Endothelial cell of umbilical vein (primary cell): Measurements from ENCODE around the gene KRTAP19-4. TPM values are rescaled to one million over a fixed set of nuclear protein-coding genes. Genes with fewer than 3 reads are reported as not detected.

ENCODE experiments used
- BruUV-seq: library from RNA; stranded (reverse); fragments of 400-500 nt; replicated peaks from 2 replicates; lab custom pipeline; 2021; lab: Mats Ljungman, UMichigan
- CTCF ChIA-PET: fragments of 300-600, 350-600 bp; sonication (Branson Sonifier 250); formaldehyde crosslinking; loops from one replicate; lab custom pipeline; 2021; ENCODE audit warnings: antibody characterized with exemption, inconsistent platforms; lab: Charles Lee
- POLR2A ChIA-PET: fragments of 300-600, 350-600 bp; sonication (Branson Sonifier 250); formaldehyde crosslinking; loops from one replicate; lab custom pipeline; 2021; ENCODE audit warnings: antibody characterized with exemption, inconsistent platforms; lab: Charles Lee
- DNase-seq: peaks from one replicate; pipeline ENCODE4 v3.0.0-alpha.2; 2011; ENCODE audit warnings: low read depth, low spot score
- FAIRE-seq: peaks from 2 replicates; lab custom pipeline; 2011; peaks lifted over from hg19 to GRCh38; lab: Jason Lieb, UNC
- H2AFZ ChIP-seq: 2 replicates; pipeline ENCODE4 v1.6.0; 2012; ENCODE audit warnings: low read depth, low read length, control low read depth, inconsistent platforms
- H3K27ac ChIP-seq: 2 replicates; pipeline ENCODE4 v1.5.1; 2011; ENCODE audit warnings: low read depth, mild to moderate bottlenecking, control low read depth, low read length, moderate library complexity; ENCODE audit not compliant: insufficient read depth
- H3K27me3 ChIP-seq, 2 experiments: 2 replicates each; pipeline versions ENCODE4 v1.6.0 to v1.6.1; 2011; ENCODE audit warnings: low read length in 2 of 2, mixed read lengths in 1 of 2; ENCODE audit not compliant: control insufficient read depth in 2 of 2, insufficient read depth in 2 of 2
- H3K36me3 ChIP-seq, 2 experiments: 2 replicates in 1 of 2; 3 replicates in 1 of 2; pipeline ENCODE4 v1.5.1; 2011; ENCODE audit warnings: low read length in 2 of 2, mild to moderate bottlenecking in 1 of 2, moderate library complexity in 1 of 2; ENCODE audit not compliant: control insufficient read depth in 2 of 2, insufficient read depth in 2 of 2; ENCODE audit errors: extremely low read depth in 1 of 2
- H3K4me1 ChIP-seq: 3 replicates; pipeline ENCODE4 v1.5.1; 2011; ENCODE audit warnings: mild to moderate bottlenecking, low read length; ENCODE audit not compliant: control insufficient read depth, insufficient read depth; ENCODE audit errors: extremely low read depth
- H3K4me2 ChIP-seq: 2 replicates; pipeline ENCODE4 v1.6.1; 2011; ENCODE audit warnings: low read length, control low read depth, mixed read lengths; ENCODE audit not compliant: insufficient read depth
- H3K4me3 ChIP-seq, 3 experiments: fragments of 200-600 bp in 1 of 3; sonication (generic), shearing (Covaris generic) in 1 of 3; replicated peaks in 1 of 3; 2 replicates each; pipeline ENCODE4 v1.5.1; 2011 to 2016; ENCODE audit warnings: control low read depth in 3 of 3, low read length in 3 of 3, mild to moderate bottlenecking in 2 of 3, inconsistent platforms in 1 of 3, low read depth in 1 of 3, moderate library complexity in 1 of 3; ENCODE audit not compliant: insufficient read depth in 1 of 3
- H3K79me2 ChIP-seq: 2 replicates; pipeline ENCODE4 v1.6.0; 2012; ENCODE audit warnings: low read length, inconsistent platforms; ENCODE audit not compliant: control insufficient read depth, insufficient read depth
- H3K9ac ChIP-seq: replicated peaks from 2 replicates; pipeline ENCODE3; 2011; ENCODE audit warnings: low read length, control low read depth; ENCODE audit not compliant: insufficient read depth; ENCODE audit errors: extremely low read depth
- H3K9me1 ChIP-seq: replicated peaks from 3 replicates; pipeline ENCODE4 v1.6.0; 2011; ENCODE audit warnings: mild to moderate bottlenecking, low read length; ENCODE audit not compliant: control insufficient read depth, insufficient read depth; ENCODE audit errors: extremely low read depth
- H3K9me3 ChIP-seq: replicated peaks from 2 replicates; pipeline ENCODE4 v1.5.1; 2012; ENCODE audit warnings: low read length, inconsistent platforms; ENCODE audit not compliant: control insufficient read depth, insufficient read depth
- H4K20me1 ChIP-seq: replicated peaks from 2 replicates; pipeline ENCODE3; 2011; ENCODE audit warnings: mild to moderate bottlenecking, low read length; ENCODE audit not compliant: control insufficient read depth, insufficient read depth; ENCODE audit errors: extremely low read depth
- CTCF ChIP-seq, 2 donors: IDR thresholded peaks; 1 replicate in 1 of 2; 2 replicates in 1 of 2; pipeline ENCODE4 v1.5.1; 2011; ENCODE audit warnings: low read length in 2 of 2, mild to moderate bottlenecking in 2 of 2, moderate library complexity in 2 of 2, control low read depth in 1 of 2, inconsistent platforms in 1 of 2, low read depth in 1 of 2; ENCODE audit not compliant: insufficient read depth in 1 of 2; ENCODE audit errors: extremely low read depth in 1 of 2
- EZH2 ChIP-seq: IDR thresholded peaks from 2 replicates; pipeline ENCODE4 v1.6.1; 2012; ENCODE audit warnings: borderline replicate concordance, low read depth, mild to moderate bottlenecking, moderate library complexity, low read length, inconsistent platforms; ENCODE audit not compliant: severe bottlenecking
- FOS ChIP-seq: IDR thresholded peaks from 2 replicates; pipeline ENCODE4 v1.6.1; 2011; ENCODE audit warnings: mild to moderate bottlenecking, low read length, moderate library complexity, borderline replicate concordance; ENCODE audit not compliant: insufficient read depth
- GATA2 ChIP-seq: IDR thresholded peaks from 2 replicates; pipeline ENCODE4 v1.7.0; 2011; ENCODE audit warnings: low read depth, mild to moderate bottlenecking, moderate library complexity, mixed read lengths, low read length; ENCODE audit not compliant: insufficient read length, insufficient read depth
- JUN ChIP-seq: IDR thresholded peaks from 2 replicates; pipeline ENCODE4 v1.6.1; 2011; ENCODE audit warnings: borderline replicate concordance, low read depth; ENCODE audit not compliant: insufficient read length, insufficient read depth
- MAX ChIP-seq: IDR thresholded peaks from 2 replicates; pipeline ENCODE4 v1.6.1; 2011; ENCODE audit not compliant: insufficient read depth, insufficient read length
- MYC ChIP-seq: IDR thresholded peaks from one replicate; pipeline ENCODE4 v1.6.1; 2011; ENCODE audit warnings: mild to moderate bottlenecking, low read depth, low read length
- POLR2A ChIP-seq: IDR thresholded peaks from 2 replicates; pipeline ENCODE4 v1.6.1; 2012; ENCODE audit warnings: low read depth, mild to moderate bottlenecking, control low read depth, low read length
- POLR2AphosphoS5 ChIP-seq: IDR thresholded peaks from 2 replicates; pipeline ENCODE4 v1.6.1; 2012; ENCODE audit warnings: low read depth, mild to moderate bottlenecking, control low read depth, low read length, moderate library complexity; ENCODE audit not compliant: insufficient read depth
- dilution Hi-C: fragments of 300-500 bp; cut with MboI; formaldehyde crosslinking; loops from one replicate; pipeline ENCODE4 v1.15.0; 2019; ENCODE audit warnings: low sequenced_read_pairs; ENCODE audit not compliant: extremely low pct_ligation_motif_present
- intact Hi-C: fragments of 100-400 bp; cut with micrococcal nuclease; formaldehyde crosslinking; loops from one replicate; pipeline ENCODE4 v1.10.0; 2022
- polyA plus RNA-seq, 4 experiments: library from polyadenylated mRNA; depleted of rRNA in 3 of 4; stranded (reverse) in 3 of 4; unstranded in 1 of 4; fragments of >200 nt; gene quantifications; 2 replicates each; pipeline versions ENCODE4 v1.2.1 to v1.2.3, GENCODE V29; 2011 to 2012; ENCODE audit warnings: missing spikeins in 1 of 4
- total RNA-seq: library from RNA; stranded (reverse); gene quantifications from 2 replicates; pipeline ENCODE4 v1.2.3, GENCODE V29; 2021

Gene KRTAP19-4
- total and polyA plus RNA-seq, 2 donors (not counting 3 experiments of a cell fraction or from before 2014, with no cell fraction given): not detected

- POLR2A ChIA-PET: no interaction called here
- DNase-seq (no peak), FAIRE-seq (no peak)
- H4K20me1 ChIP-seq: no peaks in the 10 kb centered on the region
- H3K9ac ChIP-seq: no peak within 1 kb of the TSS
- no peaks in the 10 kb centered on the region for H3K9me1 ChIP-seq
- TF ChIP-seq GATA2: no peak
- no peak for TF ChIP-seq MYC
- no peak for TF ChIP-seq CTCF (IDR thresholded peaks at IDR 0.05; ENCODE audit: extremely low read depth in 1 of 2, insufficient read depth in 1 of 2, low read depth in 1 of 2, low read length in 2 of 2)
- no peak for TF ChIP-seq FOS
- TF ChIP-seq POLR2AphosphoS5: no peak
- TF ChIP-seq MAX: no peak
- no peak for TF ChIP-seq POLR2A
- no peak for TF ChIP-seq EZH2
- no peak for TF ChIP-seq JUN
- no peaks in the 10 kb centered on the region for H3K79me2 ChIP-seq
- H2AFZ ChIP-seq: no peak within 1 kb of the TSS
- dilution Hi-C loops (no loop called here), intact Hi-C loops (no loop called here)
- peaks cover 4% of the 10 kb centered on the region for H3K9me3 ChIP-seq
- no peaks in the 10 kb centered on the region for H3K4me1 ChIP-seq
- no peak within 1 kb of the TSS for H3K4me3 ChIP-seq
- no peak within 1 kb of the TSS for H3K4me2 ChIP-seq
- no peaks in the 10 kb centered on the region for H3K27me3 ChIP-seq
- CTCF ChIA-PET: no interaction called here
- no peak within 1 kb of the TSS for H3K27ac ChIP-seq
- no TSS peak for BruUV-seq
- H3K36me3 ChIP-seq: no peaks in the 10 kb centered on the region
These were observed 5.0 kb downstream of the KRTAP19-4 start, which contains the start of gene KRTAP19-3 for GRCh38 chr21:30491963-30492428. KRTAP19-3 (minus strand) TSS chr21:30492013; CDS start chr21:30491957, 56 bp downstream.
